Ascending aorta (tissue), 2 donors: ENCODE measurements around the gene ZNF70. TPM values are rescaled to one million over a fixed set of nuclear protein-coding genes. Genes with fewer than 3 reads are reported as not detected.

ENCODE experiments used
- DNase-seq, 2 donors: peaks; one replicate each; pipeline ENCODE4 v3.0.0-alpha.2; 2019; ENCODE audit warnings: low spot score in 2 of 2
- H3K27ac ChIP-seq, 2 donors: fragments of 200-600 bp; sonication (generic); one replicate each; pipeline ENCODE4 v1.5.1; 2016 to 2017; ENCODE audit warnings: mild to moderate bottlenecking in 1 of 2
- H3K27me3 ChIP-seq: fragments of 200-600 bp; sonication (generic); one replicate; pipeline ENCODE4 v1.5.1; 2017
- H3K36me3 ChIP-seq, 2 donors: fragments of 200-600 bp; sonication (generic); one replicate each; pipeline ENCODE4 v1.5.1; 2016
- H3K4me1 ChIP-seq, 2 donors: fragments of 200-600 bp; sonication (generic); one replicate each; pipeline ENCODE4 v1.5.1; 2016 to 2017; ENCODE audit warnings: mild to moderate bottlenecking in 1 of 2
- H3K4me3 ChIP-seq, 2 donors: fragments of 200-600 bp; sonication (generic); one replicate each; pipeline ENCODE4 v1.5.1; 2016 to 2017; ENCODE audit warnings: mild to moderate bottlenecking in 1 of 2
- H3K9me3 ChIP-seq, 2 donors: fragments of 200-600 bp; sonication (generic); one replicate each; pipeline ENCODE4 v1.5.1; 2016
- intact Hi-C: fragments of 100-400 bp; cut with DNase I; formaldehyde crosslinking; loops from one replicate; pipeline ENCODE4 v1.15.1; 2023
- total RNA-seq: library from RNA; depleted of rRNA; stranded (reverse); fragments of >200 nt; gene quantifications from one replicate; pipeline ENCODE4 v1.1.0, GENCODE V29; 2016
- TF ChIP-seq, protein P1 (sequence below), 3 experiments: fragments of 200-600 bp in 2 of 3; fragments of 450-650 bp in 1 of 3; sonication (generic) in 2 of 3; IDR thresholded peaks; one replicate each; pipeline ENCODE4 v1.5.1; 2016 to 2019; ENCODE audit warnings: antibody characterized with exemption in 3 of 3, mild to moderate bottlenecking in 1 of 3, moderate library complexity in 1 of 3

Gene ZNF70
- total RNA-seq, 1 donor from 2014 or later, result 5.2 TPM

DNA sequence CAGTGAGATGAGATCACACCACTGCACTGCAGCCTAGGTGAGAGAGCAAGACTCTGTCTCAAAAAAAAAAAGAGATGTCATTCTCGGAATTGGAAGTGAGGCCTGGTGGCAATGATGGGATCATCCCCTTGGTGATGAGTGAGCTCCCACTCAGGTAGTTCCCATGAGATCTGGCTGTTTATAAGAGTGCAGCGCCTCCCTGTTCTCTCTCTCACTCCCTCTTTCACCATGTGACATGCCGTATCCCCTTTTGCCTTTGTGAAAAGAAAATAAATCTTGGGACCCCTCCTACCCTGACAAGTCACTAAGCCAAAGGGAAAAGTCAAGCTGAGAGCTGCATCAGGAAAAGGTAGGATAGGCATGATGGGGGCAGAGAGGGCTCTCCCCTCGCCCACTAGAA, 28.8 kb downstream of the ZNF70 start:
- Histone ChIP-seq H3K9me3 (no peaks in the 10 kb centered on the region), H3K4me1 (peaks cover 0 to 4% of the 10 kb centered on the region in 2 donors), H3K4me3 (no peak overlapping the region), H3K36me3 (no peaks in the 10 kb centered on the region), H3K27me3 (no peaks in the 10 kb centered on the region), H3K27ac (no peak overlapping the region)
- TF ChIP-seq, protein P1, sequence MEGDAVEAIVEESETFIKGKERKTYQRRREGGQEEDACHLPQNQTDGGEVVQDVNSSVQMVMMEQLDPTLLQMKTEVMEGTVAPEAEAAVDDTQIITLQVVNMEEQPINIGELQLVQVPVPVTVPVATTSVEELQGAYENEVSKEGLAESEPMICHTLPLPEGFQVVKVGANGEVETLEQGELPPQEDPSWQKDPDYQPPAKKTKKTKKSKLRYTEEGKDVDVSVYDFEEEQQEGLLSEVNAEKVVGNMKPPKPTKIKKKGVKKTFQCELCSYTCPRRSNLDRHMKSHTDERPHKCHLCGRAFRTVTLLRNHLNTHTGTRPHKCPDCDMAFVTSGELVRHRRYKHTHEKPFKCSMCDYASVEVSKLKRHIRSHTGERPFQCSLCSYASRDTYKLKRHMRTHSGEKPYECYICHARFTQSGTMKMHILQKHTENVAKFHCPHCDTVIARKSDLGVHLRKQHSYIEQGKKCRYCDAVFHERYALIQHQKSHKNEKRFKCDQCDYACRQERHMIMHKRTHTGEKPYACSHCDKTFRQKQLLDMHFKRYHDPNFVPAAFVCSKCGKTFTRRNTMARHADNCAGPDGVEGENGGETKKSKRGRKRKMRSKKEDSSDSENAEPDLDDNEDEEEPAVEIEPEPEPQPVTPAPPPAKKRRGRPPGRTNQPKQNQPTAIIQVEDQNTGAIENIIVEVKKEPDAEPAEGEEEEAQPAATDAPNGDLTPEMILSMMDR (IDR thresholded peaks at IDR 0.05), result no peak
- intact Hi-C loops, result no loop called here
- no peak for DNase-seq

DNA sequence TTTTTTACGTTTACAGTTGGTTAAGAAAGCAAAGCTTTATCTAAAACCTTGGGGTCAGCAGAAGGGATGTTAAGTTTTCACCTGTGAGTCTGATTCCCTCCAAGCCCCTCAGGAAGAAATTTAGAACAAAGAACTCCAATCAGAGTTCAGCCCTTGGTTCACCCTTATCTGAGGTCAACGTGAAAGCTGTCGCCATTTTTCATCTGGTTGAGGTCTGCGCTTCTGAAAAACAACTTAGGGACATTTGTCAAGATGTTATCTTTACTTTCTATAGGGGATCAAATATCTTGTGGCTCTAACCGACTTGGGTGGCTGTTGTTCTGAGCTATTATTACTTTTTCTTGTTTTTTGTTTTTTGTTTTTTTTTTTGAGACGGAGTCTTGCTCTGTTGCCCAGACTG, 30.1 kb downstream of the ZNF70 start:
- Histone ChIP-seq H3K27ac (no peak overlapping the region), H3K27me3 (no peaks in the 10 kb centered on the region), H3K36me3 (no peaks in the 10 kb centered on the region), H3K9me3 (no peaks in the 10 kb centered on the region), H3K4me3 (no peak overlapping the region), H3K4me1 (peaks cover 0 to 11% of the 10 kb centered on the region in 2 donors)
- DNase-seq, result no peak
- TF ChIP-seq, protein P1 (IDR thresholded peaks at IDR 0.05), result no peak
- intact Hi-C loops, result no loop called here

DNA sequence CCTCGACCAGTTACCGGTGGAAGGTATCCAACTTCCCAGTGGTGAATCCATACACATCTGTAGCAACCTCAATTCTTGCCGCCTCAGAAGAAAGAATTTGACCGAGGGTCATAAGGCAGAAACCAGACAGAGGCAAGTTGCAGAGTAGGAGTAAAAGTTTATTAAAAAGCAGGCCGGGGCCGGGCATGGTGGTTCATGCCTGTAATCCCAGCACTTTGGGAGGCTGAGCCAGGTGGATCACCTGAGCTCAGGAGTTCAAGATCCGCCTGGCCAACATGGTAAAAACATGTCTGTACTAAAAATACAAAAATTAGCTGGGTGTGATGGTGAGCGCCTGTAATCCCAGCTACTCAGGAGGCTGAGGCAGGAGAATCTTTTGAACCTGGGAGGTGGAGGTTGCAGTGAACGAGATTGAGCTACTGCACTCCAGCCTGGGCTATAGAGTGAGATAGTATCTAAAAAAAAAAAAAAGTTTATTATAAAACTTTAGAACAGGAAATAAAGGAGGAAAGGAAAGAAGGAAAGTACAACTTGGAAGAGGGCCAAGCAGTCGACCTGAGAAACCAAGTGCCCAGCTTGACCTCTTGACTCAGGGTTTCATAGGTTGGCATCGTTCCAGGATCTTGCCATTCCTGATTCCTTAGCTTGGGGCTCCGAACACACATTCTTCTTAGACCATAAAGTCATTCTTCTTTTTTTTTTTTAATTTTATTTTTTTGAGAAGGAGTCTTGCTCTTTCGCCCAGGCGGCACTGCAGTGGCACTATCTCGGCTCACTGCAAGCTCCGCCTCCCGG, 32.3 kb downstream of the ZNF70 start:
- TF ChIP-seq, protein P1 (IDR thresholded peaks at IDR 0.05), result no peak
- DNase-seq, result no peak

GRCh38 chr22:23716811-23717801, 33.8 kb downstream of the ZNF70 start:
- intact Hi-C loops, result loop anchor here (2.0 to 5.0 kb wide), 2 partner anchors 34 to 120 kb away; partner anchors contain the start of genes DERL3 and ZNF70

More for the DNA sequence above, 32.3 kb downstream of the ZNF70 start:
- Histone ChIP-seq H3K27ac (no peak overlapping the region), H3K4me1 (peaks cover 0 to 16% of the 10 kb centered on the region in 2 donors), H3K4me3 (no peak overlapping the region), H3K36me3 (peaks cover 8% of the 10 kb centered on the region in 2 donors), H3K9me3 (no peaks in the 10 kb centered on the region), H3K27me3 (no peaks in the 10 kb centered on the region)
- intact Hi-C loops, result loop anchor here (5.0 kb wide), 1 partner anchor 119 kb away; the partner anchor contains the start of gene DERL3

More at GRCh38 chr22:23716811-23717801, 33.8 kb downstream of the ZNF70 start:
- Histone ChIP-seq H3K27ac (peak overlapping the region; percentile 42 to 63), H3K4me3 (peak overlapping the region; percentile 62 to 83), H3K9me3 (no peaks in the 10 kb centered on the region), H3K4me1 (peaks cover 0 to 16% of the 10 kb centered on the region in 2 donors), H3K36me3 (peaks cover 16 to 19% of the 10 kb centered on the region in 2 donors), H3K27me3 (no peaks in the 10 kb centered on the region)
- TF ChIP-seq, protein P1 (IDR thresholded peaks at IDR 0.05), result no peak
- peak; percentile 38 to 89 for DNase-seq
